HEK293 (cell line): ENCODE data around the gene MS4A10.
"Not testable (repeated sequence)": the region's sequence is repeated elsewhere in the genome, so short reads cannot be mapped to it uniquely, and the experiment has no call there.

ENCODE experiments used
- CTCF ChIA-PET: fragments of 350-600 bp; formaldehyde crosslinking; extraction: SDS; loops from one replicate; lab custom pipeline; 2021; ENCODE audit warnings: antibody characterized with exemption; lab: Yijun Ruan, JAX
- POLR2A ChIA-PET: fragments of 300-600 bp; formaldehyde crosslinking; extraction: SDS; loops from one replicate; lab custom pipeline; 2020; ENCODE audit warnings: antibody characterized with exemption, inconsistent platforms; lab: Yijun Ruan, JAX
- H3K27ac ChIP-seq: fragments of 200-500 bp; sonication (Bioruptor generic); 2 replicates; pipeline ENCODE4 v1.5.1; 2014; ENCODE audit warnings: low read depth, low read length, control low read depth, inconsistent platforms; ENCODE audit errors: extremely low read depth
- H3K36me3 ChIP-seq, 2 experiments: fragments of 200-500 bp in 1 of 2; sonication (Bioruptor generic) in 1 of 2; 1 replicate in 1 of 2; 2 replicates in 1 of 2; pipeline ENCODE4 v1.5.1; 2014 to 2017; ENCODE audit warnings: inconsistent platforms in 2 of 2, low read length in 2 of 2; ENCODE audit not compliant: control insufficient read depth in 2 of 2, insufficient read depth in 1 of 2
- H3K4me1 ChIP-seq: fragments of 200-500 bp; sonication (Bioruptor generic); 2 replicates; pipeline ENCODE4 v1.5.1; 2014; ENCODE audit warnings: mild to moderate bottlenecking, low read length, inconsistent platforms; ENCODE audit not compliant: control insufficient read depth, insufficient read depth
- H3K4me3 ChIP-seq: 2 replicates; pipeline ENCODE4 v1.5.1; 2011; ENCODE audit warnings: low read depth, mild to moderate bottlenecking, control low read depth, low read length, moderate library complexity
- H3K9me3 ChIP-seq: fragments of 200-500 bp; sonication (Bioruptor generic); 2 replicates; pipeline ENCODE4 v1.5.1; 2014; ENCODE audit warnings: low read depth, low read length, inconsistent platforms; ENCODE audit not compliant: control insufficient read depth, insufficient read depth
- FEZF1 ChIP-seq: fragments of 450-650 bp; formaldehyde crosslinking; IDR thresholded peaks from 2 replicates; pipeline ENCODE4 v1.5.1; 2016; ENCODE audit warnings: missing biosample characterization, missing genetic modification characterization
- GLIS2 ChIP-seq: fragments of 450-650 bp; formaldehyde crosslinking; IDR thresholded peaks from 2 replicates; pipeline ENCODE4 v1.5.1; 2016; ENCODE audit warnings: missing biosample characterization, missing genetic modification characterization
- KLF16 ChIP-seq: fragments of 450-650 bp; formaldehyde crosslinking; IDR thresholded peaks from 2 replicates; pipeline ENCODE4 v1.5.1; 2017; ENCODE audit warnings: missing biosample characterization, missing genetic modification characterization
- OSR2 ChIP-seq: fragments of 450-650 bp; formaldehyde crosslinking; IDR thresholded peaks from 2 replicates; pipeline ENCODE4 v1.5.1; 2016; ENCODE audit warnings: missing biosample characterization, missing genetic modification characterization
- RBAK ChIP-seq: fragments of 450-650 bp; formaldehyde crosslinking; IDR thresholded peaks from 2 replicates; pipeline ENCODE4 v1.5.1; 2016; ENCODE audit warnings: missing biosample characterization, missing genetic modification characterization
- SETDB1 ChIP-seq: IDR thresholded peaks from one replicate; pipeline ENCODE4 v1.6.1; 2017; ENCODE audit warnings: mild to moderate bottlenecking, low read length, moderate library complexity, mixed read lengths; ENCODE audit not compliant: insufficient read length
- ZFP3 ChIP-seq: fragments of 450-650 bp; formaldehyde crosslinking; IDR thresholded peaks from 2 replicates; pipeline ENCODE4 v1.5.1; 2016; ENCODE audit warnings: low read depth, missing biosample characterization, missing genetic modification characterization
- ZFP37 ChIP-seq: fragments of 450-650 bp; formaldehyde crosslinking; IDR thresholded peaks from 2 replicates; pipeline ENCODE4 v1.5.1; 2016; ENCODE audit warnings: missing biosample characterization, missing genetic modification characterization
- ZNF133 ChIP-seq: fragments of 450-650 bp; formaldehyde crosslinking; IDR thresholded peaks from 2 replicates; pipeline ENCODE4 v1.5.1; 2016; ENCODE audit warnings: missing biosample characterization, missing genetic modification characterization
- ZNF202 ChIP-seq: fragments of 450-650 bp; formaldehyde crosslinking; IDR thresholded peaks from 2 replicates; pipeline ENCODE4 v1.5.1; 2016; ENCODE audit warnings: missing biosample characterization, missing genetic modification characterization, borderline replicate concordance
- ZNF366 ChIP-seq: fragments of 450-650 bp; formaldehyde crosslinking; conservative IDR thresholded peaks from 2 replicates; pipeline ENCODE4 v1.5.1; 2016; ENCODE audit warnings: missing biosample characterization, missing genetic modification characterization
- ZNF416 ChIP-seq: fragments of 450-650 bp; formaldehyde crosslinking; IDR thresholded peaks from 2 replicates; pipeline ENCODE4 v1.5.1; 2016; ENCODE audit warnings: missing biosample characterization, missing genetic modification characterization
- ZNF555 ChIP-seq: fragments of 450-650 bp; formaldehyde crosslinking; conservative IDR thresholded peaks from 2 replicates; pipeline ENCODE4 v1.5.1; 2017; ENCODE audit warnings: missing biosample characterization, mild to moderate bottlenecking, missing genetic modification characterization, inconsistent platforms
- ZNF654 ChIP-seq: fragments of 450-650 bp; formaldehyde crosslinking; IDR thresholded peaks from 2 replicates; pipeline ENCODE4 v1.5.1; 2016; ENCODE audit warnings: low read depth, missing biosample characterization, missing genetic modification characterization
- ZNF660 ChIP-seq: fragments of 450-650 bp; IDR thresholded peaks from 2 replicates; pipeline ENCODE4 v1.5.1; 2018; ENCODE audit warnings: missing biosample characterization, mild to moderate bottlenecking, missing genetic modification characterization
- ZNF76 ChIP-seq: fragments of 450-650 bp; formaldehyde crosslinking; IDR thresholded peaks from 2 replicates; pipeline ENCODE4; 2016; ENCODE audit warnings: low read depth, missing biosample characterization, missing genetic modification characterization, borderline replicate concordance
- TF ChIP-seq, protein P1 (sequence below): fragments of 450-650 bp; formaldehyde crosslinking; IDR thresholded peaks from 2 replicates; pipeline ENCODE4 v1.5.1; 2017; ENCODE audit warnings: missing biosample characterization, missing genetic modification characterization
- TF ChIP-seq, protein P2 (sequence below): fragments of 450-650 bp; formaldehyde crosslinking; IDR thresholded peaks from 2 replicates; pipeline ENCODE4 v1.5.1; 2016; ENCODE audit warnings: missing biosample characterization, missing genetic modification characterization

Gene MS4A10

DNA sequence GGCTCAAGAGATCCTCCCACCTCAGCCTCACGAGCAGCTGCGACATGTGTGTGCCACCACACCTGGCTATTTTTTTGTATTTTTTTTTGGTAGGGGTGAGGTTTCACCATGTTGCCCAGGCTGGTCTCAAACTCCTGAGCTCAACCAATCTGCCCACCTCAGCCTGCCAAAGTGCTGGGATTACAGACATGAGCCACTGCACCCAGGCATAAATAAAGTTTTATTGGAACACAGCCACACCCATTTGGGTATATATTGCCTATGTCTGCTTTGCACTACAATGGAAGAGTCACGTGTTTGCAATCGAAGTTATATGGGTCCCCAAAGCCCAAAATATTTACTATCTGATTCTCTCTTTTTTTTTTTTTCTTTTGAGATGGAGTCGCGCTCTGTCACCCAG, 30.2 kb upstream of the MS4A10 start:
- TF ChIP-seq ZNF366 = no peak
- no peak for TF ChIP-seq KLF16
- TF ChIP-seq ZNF76 = no peak
- TF ChIP-seq ZNF660 (tag by site-specific recombination) = no peak
- TF ChIP-seq, protein P1, sequence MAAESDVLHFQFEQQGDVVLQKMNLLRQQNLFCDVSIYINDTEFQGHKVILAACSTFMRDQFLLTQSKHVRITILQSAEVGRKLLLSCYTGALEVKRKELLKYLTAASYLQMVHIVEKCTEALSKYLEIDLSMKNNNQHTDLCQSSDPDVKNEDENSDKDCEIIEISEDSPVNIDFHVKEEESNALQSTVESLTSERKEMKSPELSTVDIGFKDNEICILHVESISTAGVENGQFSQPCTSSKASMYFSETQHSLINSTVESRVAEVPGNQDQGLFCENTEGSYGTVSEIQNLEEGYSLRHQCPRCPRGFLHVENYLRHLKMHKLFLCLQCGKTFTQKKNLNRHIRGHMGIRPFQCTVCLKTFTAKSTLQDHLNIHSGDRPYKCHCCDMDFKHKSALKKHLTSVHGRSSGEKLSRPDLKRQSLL (tag by site-specific recombination) = no peak
- TF ChIP-seq, protein P2, sequence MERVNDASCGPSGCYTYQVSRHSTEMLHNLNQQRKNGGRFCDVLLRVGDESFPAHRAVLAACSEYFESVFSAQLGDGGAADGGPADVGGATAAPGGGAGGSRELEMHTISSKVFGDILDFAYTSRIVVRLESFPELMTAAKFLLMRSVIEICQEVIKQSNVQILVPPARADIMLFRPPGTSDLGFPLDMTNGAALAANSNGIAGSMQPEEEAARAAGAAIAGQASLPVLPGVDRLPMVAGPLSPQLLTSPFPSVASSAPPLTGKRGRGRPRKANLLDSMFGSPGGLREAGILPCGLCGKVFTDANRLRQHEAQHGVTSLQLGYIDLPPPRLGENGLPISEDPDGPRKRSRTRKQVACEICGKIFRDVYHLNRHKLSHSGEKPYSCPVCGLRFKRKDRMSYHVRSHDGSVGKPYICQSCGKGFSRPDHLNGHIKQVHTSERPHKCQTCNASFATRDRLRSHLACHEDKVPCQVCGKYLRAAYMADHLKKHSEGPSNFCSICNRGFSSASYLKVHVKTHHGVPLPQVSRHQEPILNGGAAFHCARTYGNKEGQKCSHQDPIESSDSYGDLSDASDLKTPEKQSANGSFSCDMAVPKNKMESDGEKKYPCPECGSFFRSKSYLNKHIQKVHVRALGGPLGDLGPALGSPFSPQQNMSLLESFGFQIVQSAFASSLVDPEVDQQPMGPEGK (tag by site-specific recombination) = no peak
- TF ChIP-seq RBAK (tag by site-specific recombination) = no peak
- no peak for TF ChIP-seq FEZF1
- Histone ChIP-seq H3K4me1 (no peaks in the 10 kb centered on the region), H3K4me3 (no peak overlapping the region), H3K27ac (no peak overlapping the region), H3K9me3 (no peaks in the 10 kb centered on the region), H3K36me3 (no peaks in the 10 kb centered on the region)
- POLR2A ChIA-PET = no interaction called here
- CTCF ChIA-PET = interaction anchor here (0.6 kb wide), 1 partner anchor 43 kb away, joined by 3 read pairs; no protein-coding TSS in a partner anchor

DNA sequence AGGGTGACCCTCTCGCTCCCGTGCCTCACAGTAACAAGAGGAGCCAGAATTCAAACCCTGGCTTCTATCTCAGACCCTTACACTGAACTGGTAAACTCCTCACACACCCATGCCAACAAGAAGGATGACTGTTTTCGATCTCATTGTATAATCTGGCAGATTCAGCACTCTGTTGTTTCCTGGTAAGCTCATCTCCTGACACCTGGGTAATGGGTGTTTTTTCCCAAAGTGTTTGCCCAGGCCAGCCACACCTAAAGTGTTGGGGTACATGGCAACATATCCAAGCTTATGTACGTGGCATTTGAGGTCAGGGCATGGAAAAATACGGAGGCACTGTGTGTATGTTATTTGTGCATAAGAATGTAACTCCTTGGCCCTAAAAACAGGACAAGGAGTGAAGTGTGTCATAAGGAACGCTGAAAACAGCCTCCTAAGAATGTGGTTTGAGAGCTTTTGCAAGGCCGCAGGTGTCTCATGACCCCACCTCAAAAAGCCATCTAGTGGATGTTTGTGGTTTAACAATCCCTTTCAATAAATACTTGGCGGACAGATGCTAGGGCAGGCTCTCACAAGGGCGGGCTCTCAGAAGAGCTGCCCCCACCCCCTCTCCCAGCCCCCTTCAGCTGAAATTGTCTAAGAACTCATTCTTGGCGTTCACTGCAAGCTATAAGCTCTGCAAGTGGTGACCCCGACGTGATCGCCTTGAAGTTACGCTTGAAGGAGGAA, 28.7 kb upstream of the MS4A10 start, which contains the start of gene MS4A15:
MS4A15 (plus strand) TSS at position 561 of the 726 bp plus-strand sequence. CDS start 6,867 bp downstream, outside the sequence.
- TF ChIP-seq GLIS2 (tag by site-specific recombination) (no peak), SETDB1 (no peak), ZNF416 (tag by site-specific recombination) (no peak), ZNF654 (tag by site-specific recombination) (peak; percentile 12; the same call in 1 of the 2 replicates), OSR2 (no peak), ZFP37 (tag by site-specific recombination) (no peak), ZNF202 (tag by site-specific recombination) (no peak), ZNF555 (tag by site-specific recombination) (no peak)
- CTCF ChIA-PET = interaction anchor here (0.6 to 1.7 kb wide), 8 partner anchors 8 to 1566 kb away, joined by 3 to 8 read pairs (median 4); no protein-coding TSS in a partner anchor
- Histone ChIP-seq H3K36me3 (no peaks in the 10 kb centered on the region), H3K9me3 (no peaks in the 10 kb centered on the region), H3K4me3 (no peak within 1 kb of the TSS), H3K27ac (no peak within 1 kb of the TSS), H3K4me1 (no peaks in the 10 kb centered on the region)
- POLR2A ChIA-PET = no interaction called here

DNA sequence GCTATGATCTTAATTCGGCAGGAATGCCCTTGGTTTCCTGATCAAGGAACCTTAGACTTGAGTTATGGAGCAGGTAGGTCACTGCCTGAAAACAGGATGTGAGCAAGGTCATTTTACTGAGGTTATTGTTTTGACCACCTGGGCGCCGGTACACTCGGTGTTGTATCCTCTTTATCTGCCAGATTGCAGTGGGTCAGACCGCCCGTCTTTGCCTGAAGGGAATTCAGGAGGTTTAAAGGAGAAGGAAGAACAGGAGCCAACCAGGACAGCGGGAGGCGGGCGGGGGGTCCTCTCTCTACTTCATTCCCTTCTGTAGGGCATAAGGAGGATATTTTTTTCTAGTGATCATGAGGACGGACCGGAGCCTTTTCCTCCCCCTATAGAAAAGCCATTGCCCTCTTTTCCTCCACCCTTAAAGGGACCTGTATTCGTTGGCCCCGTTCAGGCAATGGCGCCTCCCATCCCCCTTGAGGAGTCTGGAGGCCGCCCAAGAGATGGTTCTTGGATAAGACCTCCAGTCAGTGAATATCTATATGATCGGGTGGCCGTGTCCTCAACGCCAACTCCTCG, 27.8 kb upstream of the MS4A10 start:
- POLR2A ChIA-PET = no interaction called here
- CTCF ChIA-PET = interaction anchor here (0.6 to 1.7 kb wide), 8 partner anchors 8 to 1567 kb away, joined by 3 to 8 read pairs (median 4); no protein-coding TSS in a partner anchor
- H3K9me3 ChIP-seq = no peaks in the 10 kb centered on the region
- no peak overlapping the region for H3K27ac ChIP-seq
- no peak overlapping the region for H3K4me3 ChIP-seq
- H3K36me3 ChIP-seq = no peaks in the 10 kb centered on the region
- no peaks in the 10 kb centered on the region for H3K4me1 ChIP-seq
- no peak for TF ChIP-seq ZFP3
- TF ChIP-seq ZNF133 (tag by site-specific recombination) = peak; percentile 70; the same call in 1 of the 2 replicates

DNA sequence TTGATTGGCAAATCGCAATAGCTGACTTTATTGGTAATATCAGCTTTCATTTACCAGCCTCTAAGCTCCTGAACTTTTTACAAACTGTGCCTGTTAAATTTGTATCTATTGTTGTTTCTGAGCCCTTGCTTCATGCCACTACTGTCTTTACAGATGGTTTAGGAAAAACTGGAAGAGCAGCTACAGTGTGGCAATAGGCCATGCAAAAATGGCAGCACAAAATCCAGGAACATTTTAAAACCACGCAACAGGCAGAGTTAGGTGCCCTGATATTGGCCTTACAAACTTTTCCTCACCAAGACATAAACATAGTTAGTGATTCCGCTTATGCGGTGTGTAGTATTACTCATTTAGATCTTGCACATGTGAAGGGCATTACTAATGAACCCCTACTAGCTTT, 26.5 kb upstream of the MS4A10 start:
- H3K4me3 ChIP-seq, H3K36me3 ChIP-seq, H3K27ac ChIP-seq, H3K9me3 ChIP-seq, H3K4me1 ChIP-seq, POLR2A ChIA-PET: not testable (repeated sequence)
- CTCF ChIA-PET = interaction anchor here (1.1 kb wide), 1 partner anchor 57 kb away, joined by 4 read pairs; no protein-coding TSS in a partner anchor

DNA sequence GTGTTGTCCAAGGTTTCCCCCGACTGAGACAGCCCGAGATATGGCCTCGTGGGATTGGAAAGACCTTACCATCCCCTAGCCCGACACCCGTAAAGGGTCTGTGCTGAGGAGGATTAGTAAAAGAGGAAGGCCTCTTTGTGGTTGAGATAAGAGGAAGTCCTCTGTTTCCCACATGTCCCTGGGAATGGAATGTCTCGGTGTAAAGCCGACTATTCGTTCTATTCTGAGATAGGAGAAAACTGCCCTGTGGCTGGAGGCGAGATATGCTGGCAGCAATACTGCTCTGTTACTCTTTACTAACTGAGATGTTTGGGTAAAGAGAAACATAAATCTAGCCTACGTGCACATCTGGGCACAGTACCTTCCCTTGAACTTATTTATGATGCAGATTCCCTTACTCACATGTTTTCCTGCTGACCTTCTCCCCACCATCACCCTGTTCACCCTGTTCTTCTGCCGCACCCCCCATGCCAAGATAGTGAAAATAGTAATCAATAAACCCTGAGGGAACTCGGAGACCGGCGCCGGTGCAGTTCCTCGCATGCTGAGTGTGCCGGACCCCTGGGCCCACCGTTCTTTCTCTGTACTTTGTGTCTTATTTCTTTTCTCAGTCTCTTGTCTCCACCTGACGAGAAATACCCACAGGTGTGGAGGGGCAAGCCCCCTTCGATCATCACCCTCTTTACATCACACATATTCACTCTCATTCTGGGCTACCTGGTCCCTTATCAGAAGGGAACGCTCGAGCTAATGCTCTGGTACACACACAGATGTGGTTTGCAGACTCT, 25.5 kb upstream of the MS4A10 start:
- H3K27ac ChIP-seq, H3K4me1 ChIP-seq, POLR2A ChIA-PET, H3K9me3 ChIP-seq, H3K4me3 ChIP-seq, H3K36me3 ChIP-seq: not testable (repeated sequence)
- CTCF ChIA-PET = interaction anchor here (0.6 kb wide), 1 partner anchor 516 kb away, joined by 3 read pairs; no protein-coding TSS in a partner anchor
